KOPT-K1 (cell line): ENCODE data around the gene PPP1CB.

ENCODE experiments used
- H3K27ac ChIP-seq: fragments of 200-600 bp; sonication (generic); 2 replicates; pipeline ENCODE4 v1.5.1; 2016; ENCODE audit warnings: antibody characterized with exemption, mild to moderate bottlenecking, low read depth, low read length; ENCODE audit not compliant: poor library complexity, severe bottlenecking
- H3K36me3 ChIP-seq: fragments of 200-600 bp; sonication (generic); 2 replicates; pipeline ENCODE4 v1.5.1; 2017; ENCODE audit warnings: antibody characterized with exemption, mild to moderate bottlenecking, low read length, moderate library complexity; ENCODE audit not compliant: insufficient read depth
- H3K9me3 ChIP-seq: fragments of 200-600 bp; sonication (generic); 2 replicates; pipeline ENCODE4 v1.5.1; 2017; ENCODE audit warnings: antibody characterized with exemption, low read length, mild to moderate bottlenecking; ENCODE audit not compliant: insufficient read depth, poor library complexity, severe bottlenecking

PPP1CB gene

DNA sequence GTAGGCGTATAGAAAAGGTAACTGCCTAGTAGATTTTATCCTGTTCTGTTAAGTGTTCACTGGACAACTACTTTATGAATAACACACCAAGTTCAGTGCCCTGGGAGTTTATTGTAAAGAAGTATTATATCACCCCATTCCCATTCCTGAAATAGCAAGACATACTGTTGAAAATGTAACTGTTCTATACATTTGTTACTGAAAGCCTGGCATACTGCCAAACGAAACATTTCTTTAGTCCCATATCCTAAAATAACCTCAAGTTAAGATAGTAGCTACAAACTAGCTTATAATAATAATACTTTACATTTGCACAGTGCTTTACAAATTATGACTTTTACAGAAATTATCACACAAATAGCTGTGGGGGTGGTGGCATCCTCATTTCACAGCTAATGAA, 84.2 kb downstream of the PPP1CB start:
- H3K9me3 ChIP-seq = no peaks in the 10 kb centered on the region
- no peak overlapping the region for H3K27ac ChIP-seq
- no peaks in the 10 kb centered on the region for H3K36me3 ChIP-seq

DNA sequence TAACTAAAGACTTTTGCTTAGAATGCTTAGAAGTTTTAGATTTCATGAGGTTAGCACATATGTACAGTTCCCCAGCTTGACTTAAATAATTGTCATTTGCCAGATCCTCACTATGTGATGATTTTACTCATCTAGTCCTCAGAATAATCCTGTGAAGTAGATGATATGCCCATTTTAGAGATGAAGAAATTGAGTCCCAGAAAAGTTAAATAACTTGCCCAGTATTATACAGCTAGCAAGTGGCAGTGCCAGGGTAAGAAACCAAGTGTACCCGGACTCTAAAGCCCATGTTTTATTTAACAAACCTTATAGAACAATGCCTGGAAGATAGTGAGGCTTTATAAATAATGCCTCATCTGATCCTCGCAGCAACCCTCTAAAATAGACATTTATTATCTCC, 87.3 kb downstream of the PPP1CB start:
- H3K9me3 ChIP-seq = no peaks in the 10 kb centered on the region
- H3K36me3 ChIP-seq = no peaks in the 10 kb centered on the region
- H3K27ac ChIP-seq = no peak overlapping the region

DNA sequence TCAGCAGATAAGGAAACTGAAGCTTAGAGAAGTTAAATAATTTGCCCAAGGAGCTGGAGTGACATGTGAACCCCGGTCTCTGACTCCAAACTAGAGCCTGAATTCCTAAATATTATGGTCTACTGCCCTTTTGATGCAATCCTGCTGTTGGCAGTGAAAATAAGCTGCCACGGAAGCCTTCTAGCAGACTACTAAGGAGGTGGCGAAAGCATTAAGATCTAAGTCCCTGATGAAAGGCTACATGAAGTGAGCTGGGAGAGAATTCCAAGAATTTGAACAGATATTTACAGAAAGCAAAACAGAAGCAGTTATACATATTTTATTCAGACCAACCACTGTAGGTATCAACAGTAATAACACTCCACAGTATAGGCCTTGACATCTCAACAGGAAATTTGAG, 90.4 kb downstream of the PPP1CB start:
- Histone ChIP-seq H3K36me3 (peaks cover 17% of the 10 kb centered on the region), H3K27ac (no peak overlapping the region), H3K9me3 (no peaks in the 10 kb centered on the region)
